ENCODE results near the gene NLRP8.
"Not testable (repeated sequence)": the region's sequence is repeated elsewhere in the genome, so short reads cannot be mapped to it uniquely, and the experiment has no call there.

The NLRP8 gene

GRCh38 chr19:55962186-55962585, 14.6 kb downstream of the NLRP8 start:
- DNase-seq (ENCODE audit: extremely low read depth in 1 of 2, low read depth in 1 of 2) = no peak

GRCh38 chr19:55973982-55974381, 26.4 kb downstream of the NLRP8 start:
- no peak for DNase-seq (ENCODE audit: extremely low read depth in 1 of 2, low read depth in 1 of 2)

GRCh38 chr19:55980415-55980814, 32.8 kb downstream of the NLRP8 start:
- no peak for DNase-seq (ENCODE audit: extremely low read depth in 1 of 2, low read depth in 1 of 2)

DNA sequence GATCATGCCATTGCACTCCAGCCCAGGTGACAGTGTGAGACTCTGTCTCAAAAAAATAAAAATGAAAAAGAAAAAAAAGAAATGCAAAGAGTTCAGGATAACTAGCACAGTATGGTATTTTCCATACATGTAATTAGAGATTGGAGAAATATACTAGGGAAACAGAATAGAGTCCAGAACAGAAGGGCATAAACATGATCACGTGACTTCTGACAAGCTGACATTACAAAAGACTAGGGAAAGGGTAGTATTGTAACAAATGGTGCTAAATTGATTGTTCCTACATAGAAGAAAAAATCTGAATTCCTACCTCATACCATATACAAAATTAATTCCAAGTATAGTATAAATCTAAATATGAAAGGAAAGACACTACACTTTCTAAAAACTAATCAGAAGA, 37.6 kb downstream of the NLRP8 start:
- DNase-seq (ENCODE audit: extremely low read depth in 1 of 2, low read depth in 1 of 2) = no peak

DNA sequence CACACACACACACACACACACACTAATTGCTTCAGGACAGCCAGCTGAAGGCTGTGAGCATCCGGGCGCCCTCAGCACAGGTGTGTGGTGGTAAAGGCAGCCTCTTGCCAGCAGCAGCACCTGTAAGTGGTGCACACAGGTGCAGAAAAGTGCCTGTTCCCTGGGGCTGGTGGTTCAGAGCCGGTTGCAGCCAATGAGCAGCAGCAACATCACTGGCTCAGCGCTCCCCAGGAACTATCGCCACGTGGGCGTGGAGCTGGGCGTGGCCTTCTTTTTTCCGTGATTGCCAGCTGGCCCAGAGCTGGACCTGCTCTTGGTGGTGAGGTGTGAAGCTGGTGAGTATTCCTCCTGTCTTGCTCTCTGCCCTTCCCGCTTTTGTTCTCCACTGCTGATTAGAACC, 38.9 kb downstream of the NLRP8 start, which contains the start of gene NLRP5:
Gene NLRP5, plus strand, starts transcription at position 289 of the 400 bp plus-strand sequence.
- DNase-seq (ENCODE audit: extremely low read depth in 1 of 2, low read depth in 1 of 2) = no peak

DNA sequence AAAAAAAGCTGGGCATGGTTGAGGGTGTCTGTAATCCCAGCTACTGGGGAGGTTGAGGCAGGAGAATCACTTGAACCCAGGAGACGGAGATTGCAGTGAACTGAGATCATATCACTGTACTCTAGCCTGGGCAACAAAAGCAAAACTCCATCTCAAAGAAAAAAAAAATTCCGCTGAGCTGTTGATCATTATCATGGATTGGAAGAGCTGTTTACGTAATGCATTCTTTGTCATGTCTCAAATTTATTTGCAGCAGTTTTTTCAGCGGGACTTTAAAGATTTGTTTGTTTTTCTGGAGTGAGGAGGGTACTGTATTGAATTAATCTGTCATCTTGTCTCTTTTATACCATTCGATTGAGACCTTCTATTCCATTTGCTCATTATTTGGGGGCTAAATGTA, 43.2 kb downstream of the NLRP8 start:
- DNase-seq (ENCODE audit: extremely low read depth in 1 of 2, low read depth in 1 of 2) = no peak

GRCh38 chr19:55993492-55993891, 45.9 kb downstream of the NLRP8 start:
- no peak for DNase-seq (ENCODE audit: extremely low read depth in 1 of 2, low read depth in 1 of 2)

DNA sequence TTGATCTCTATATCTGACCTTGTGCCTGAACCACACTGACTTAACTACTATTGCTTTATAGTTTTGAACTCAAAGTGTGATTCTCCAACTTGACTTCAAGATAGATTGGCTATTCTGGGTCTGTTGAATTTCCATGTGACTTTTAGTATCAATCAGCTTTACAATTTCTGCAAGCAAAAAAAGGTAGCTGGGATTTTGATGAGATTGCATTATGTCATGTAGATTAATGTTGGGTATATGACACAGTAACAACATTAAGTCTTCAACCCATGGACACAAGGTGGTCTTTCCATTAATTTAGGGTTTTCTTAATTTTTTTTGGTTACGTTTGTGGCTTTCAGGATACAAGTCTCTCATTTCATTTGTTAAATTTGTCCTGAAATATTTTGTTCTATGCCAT, 67.1 kb downstream of the NLRP8 start:
- no peak for DNase-seq (ENCODE audit: extremely low read depth in 1 of 2, low read depth in 1 of 2)

DNA sequence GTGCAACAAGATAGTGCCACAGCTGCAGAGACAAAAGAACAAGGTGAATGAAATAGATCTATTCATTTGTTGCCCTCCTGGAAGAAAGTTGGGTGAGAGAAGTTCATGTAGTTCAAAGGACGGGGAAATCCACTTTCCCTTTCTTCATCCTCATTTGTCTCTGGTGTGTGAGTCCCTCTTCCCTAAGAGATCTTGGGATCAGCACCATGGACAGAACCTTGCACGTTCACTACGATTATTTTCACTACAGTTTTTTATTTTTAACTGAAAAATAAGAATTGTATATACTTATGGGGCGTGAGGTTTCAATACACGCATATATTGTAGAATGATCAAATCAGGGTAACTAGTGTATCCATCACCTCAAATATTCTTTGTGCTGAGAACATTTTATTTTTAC, 68.1 kb downstream of the NLRP8 start:
- no peak for DNase-seq (ENCODE audit: extremely low read depth in 1 of 2, low read depth in 1 of 2)

GRCh38 chr19:56019325-56019724, 71.7 kb downstream of the NLRP8 start:
- not testable (repeated sequence) for DNase-seq (ENCODE audit: extremely low read depth in 1 of 2, low read depth in 1 of 2)

GRCh38 chr19:56020355-56020975, 72.8 kb downstream of the NLRP8 start:
- not testable (repeated sequence) for DNase-seq (ENCODE audit: extremely low read depth in 1 of 2, low read depth in 1 of 2)

DNA sequence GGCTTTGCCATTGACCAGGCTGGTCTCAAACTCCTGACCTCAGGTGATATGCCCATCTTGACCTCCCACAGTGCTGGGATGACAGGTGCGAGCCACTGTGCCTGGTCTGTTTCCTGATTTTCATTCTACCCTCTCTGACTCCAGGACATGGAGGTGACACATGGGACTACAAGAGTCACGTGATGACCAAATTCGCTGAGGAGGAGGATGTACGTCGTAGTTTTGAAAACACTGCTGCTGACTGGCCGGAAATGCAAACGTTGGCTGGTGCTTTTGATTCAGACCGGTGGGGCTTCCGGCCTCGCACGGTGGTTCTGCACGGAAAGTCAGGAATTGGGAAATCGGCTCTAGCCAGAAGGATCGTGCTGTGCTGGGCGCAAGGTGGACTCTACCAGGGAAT, 79.1 kb downstream of the NLRP8 start:
- DNase-seq (ENCODE audit: extremely low read depth in 1 of 2, low read depth in 1 of 2) = no peak

Measured in activated CD8-positive, alpha-beta memory T cell treated with anti-CD3 and anti-CD28 coated beads for 1 hour (primary cell).